ENCODE measurements around the gene GADD45A.

The GADD45A gene

DNA sequence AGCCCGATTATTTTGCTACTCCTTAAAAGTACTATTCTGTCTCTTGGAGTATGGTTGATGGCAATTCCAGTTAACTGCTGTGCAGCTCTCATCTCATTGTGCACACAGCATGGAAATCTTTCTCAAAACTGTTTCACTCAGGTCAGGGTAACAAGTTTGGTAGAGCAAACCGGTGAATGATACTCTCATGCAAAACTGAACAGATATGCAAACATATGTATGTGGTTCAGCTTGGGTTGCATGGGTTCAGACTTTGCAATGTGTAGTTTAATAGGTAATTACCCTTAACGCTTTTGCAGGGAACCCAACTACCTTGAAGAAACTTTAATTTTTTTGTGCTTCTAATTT lies 2.2 kb downstream of the GADD45A start:
- TF ChIP-seq ZNF629 (tag by site-specific recombination; IDR thresholded peaks at IDR 0.05), result no peak
- TF ChIP-seq ZNF521 (tag by site-specific recombination; IDR thresholded peaks at IDR 0.05), result no peak
- TF ChIP-seq ZNF394 (tag by site-specific recombination; IDR thresholded peaks at IDR 0.05; ENCODE audit: borderline replicate concordance), result no peak
- TF ChIP-seq ZNF169 (tag by site-specific recombination; IDR thresholded peaks at IDR 0.05), result no peak
- peak overlapping the region; percentile 92 for H3K4me3 ChIP-seq (ENCODE audit: low read depth, low read length)
- H3K9me3 ChIP-seq (ENCODE audit: control insufficient read depth, insufficient read depth, low read depth, low read length), result no peaks in the 10 kb centered on the region
- CTCF ChIA-PET, result interaction anchor here (0.7 to 4.9 kb wide), 5 partner anchors 73 to 286 kb away, joined by 3 to 41 read pairs (median 4); no protein-coding TSS in a partner anchor
- POLR2A ChIA-PET, result interaction anchor here (0.5 to 4.8 kb wide), 12 partner anchors 7 to 149 kb away, joined by 3 to 77 read pairs (median 4); no protein-coding TSS in a partner anchor
- peaks cover 8% of the 10 kb centered on the region; the same call in 1 of the 2 replicates for H3K4me1 ChIP-seq (ENCODE audit: control insufficient read depth, insufficient read depth, low read length)
- peak overlapping the region; percentile 96 for H3K27ac ChIP-seq (ENCODE audit: extremely low read depth, low read depth, low read length)
- peaks cover 14 to 56% of the 10 kb centered on the region in 2 experiments; a peak in 2 of 3 replicates for H3K36me3 ChIP-seq (ENCODE audit: control insufficient read depth in 2 of 2, insufficient read depth in 1 of 2, low read length in 2 of 2)

GRCh38 chr1:67687649-67688048 lies 2.6 kb downstream of the GADD45A start:
- H3K4me1 ChIP-seq (ENCODE audit: control insufficient read depth, insufficient read depth, low read length), result peaks cover 8% of the 10 kb centered on the region; the same call in 1 of the 2 replicates
- peak; percentile 53; the same call in 1 of the 2 replicates for TF ChIP-seq ZBTB20 (tag by site-specific recombination; IDR thresholded peaks at IDR 0.05)
- TF ChIP-seq, protein P1, sequence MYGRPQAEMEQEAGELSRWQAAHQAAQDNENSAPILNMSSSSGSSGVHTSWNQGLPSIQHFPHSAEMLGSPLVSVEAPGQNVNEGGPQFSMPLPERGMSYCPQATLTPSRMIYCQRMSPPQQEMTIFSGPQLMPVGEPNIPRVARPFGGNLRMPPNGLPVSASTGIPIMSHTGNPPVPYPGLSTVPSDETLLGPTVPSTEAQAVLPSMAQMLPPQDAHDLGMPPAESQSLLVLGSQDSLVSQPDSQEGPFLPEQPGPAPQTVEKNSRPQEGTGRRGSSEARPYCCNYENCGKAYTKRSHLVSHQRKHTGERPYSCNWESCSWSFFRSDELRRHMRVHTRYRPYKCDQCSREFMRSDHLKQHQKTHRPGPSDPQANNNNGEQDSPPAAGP (tag by site-specific recombination; IDR thresholded peaks at IDR 0.05), result no peak
- 0 out of 2 replicates have a peak, but pooled peaks have one; percentile 16 for TF ChIP-seq ZBTB17 (tag by site-specific recombination; IDR thresholded peaks at IDR 0.05)
- TF ChIP-seq, protein P2, sequence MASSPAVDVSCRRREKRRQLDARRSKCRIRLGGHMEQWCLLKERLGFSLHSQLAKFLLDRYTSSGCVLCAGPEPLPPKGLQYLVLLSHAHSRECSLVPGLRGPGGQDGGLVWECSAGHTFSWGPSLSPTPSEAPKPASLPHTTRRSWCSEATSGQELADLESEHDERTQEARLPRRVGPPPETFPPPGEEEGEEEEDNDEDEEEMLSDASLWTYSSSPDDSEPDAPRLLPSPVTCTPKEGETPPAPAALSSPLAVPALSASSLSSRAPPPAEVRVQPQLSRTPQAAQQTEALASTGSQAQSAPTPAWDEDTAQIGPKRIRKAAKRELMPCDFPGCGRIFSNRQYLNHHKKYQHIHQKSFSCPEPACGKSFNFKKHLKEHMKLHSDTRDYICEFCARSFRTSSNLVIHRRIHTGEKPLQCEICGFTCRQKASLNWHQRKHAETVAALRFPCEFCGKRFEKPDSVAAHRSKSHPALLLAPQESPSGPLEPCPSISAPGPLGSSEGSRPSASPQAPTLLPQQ (tag by site-specific recombination; IDR thresholded peaks at IDR 0.05), result no peak
- TF ChIP-seq ZNF146 (tag by site-specific recombination; IDR thresholded peaks at IDR 0.05), result no peak
- peak; percentile 57; the same call in 1 of the 2 replicates for TF ChIP-seq WT1 (tag by site-specific recombination; IDR thresholded peaks at IDR 0.05)
- no peaks in the 10 kb centered on the region for H3K9me3 ChIP-seq (ENCODE audit: control insufficient read depth, insufficient read depth, low read depth, low read length)
- H3K27ac ChIP-seq (ENCODE audit: extremely low read depth, low read depth, low read length), result no peak overlapping the region
- ChIA-PET CTCF (interaction anchor here (1.0 to 4.9 kb wide), 3 partner anchors 117 to 152 kb away, joined by 3 to 41 read pairs (median 4); no protein-coding TSS in a partner anchor), POLR2A (interaction anchor here (1.1 to 4.8 kb wide), 4 partner anchors 12 to 126 kb away, joined by 3 to 77 read pairs (median 32); no protein-coding TSS in a partner anchor)
- peaks cover 14 to 56% of the 10 kb centered on the region in 2 experiments; a peak in 2 of 3 replicates for H3K36me3 ChIP-seq (ENCODE audit: control insufficient read depth in 2 of 2, insufficient read depth in 1 of 2, low read length in 2 of 2)
- H3K4me3 ChIP-seq (ENCODE audit: low read depth, low read length), result peak overlapping the region; percentile 92

- CTCF ChIA-PET, result interaction anchor here (0.7 to 2.8 kb wide), 6 partner anchors 12 to 153 kb away, joined by 3 to 12 read pairs (median 4); no protein-coding TSS in a partner anchor
- POLR2A ChIA-PET, result interaction anchor here (1.1 to 4.8 kb wide), 2 partner anchors 11 to 119 kb away, joined by 3 to 77 read pairs; no protein-coding TSS in a partner anchor
- TF ChIP-seq FEZF1 (tag by site-specific recombination; IDR thresholded peaks at IDR 0.05) (peak; percentile 52), ZNF600 (tag by site-specific recombination; IDR thresholded peaks at IDR 0.05) (0 out of 2 replicates have a peak, but pooled peaks have one; percentile 21), ZNF157 (tag by site-specific recombination; IDR thresholded peaks at IDR 0.05) (no peak)
- Histone ChIP-seq H3K4me1 (ENCODE audit: control insufficient read depth, insufficient read depth, low read length) (peaks cover 6% of the 10 kb centered on the region; the same call in 1 of the 2 replicates), H3K27ac (ENCODE audit: extremely low read depth, low read depth, low read length) (no peak overlapping the region), H3K9me3 (ENCODE audit: control insufficient read depth, insufficient read depth, low read depth, low read length) (no peaks in the 10 kb centered on the region), H3K36me3 (ENCODE audit: control insufficient read depth in 2 of 2, insufficient read depth in 1 of 2, low read length in 2 of 2) (peaks cover 14 to 59% of the 10 kb centered on the region in 2 experiments; a peak in 2 of 3 replicates), H3K4me3 (ENCODE audit: low read depth, low read length) (no peak overlapping the region)
Observed at GRCh38 chr1:67688526-67689219, 3.7 kb downstream of the GADD45A start.
